HEK293 (cell line): Measurements from ENCODE around the gene FDCSP.

Experiments used
- AEBP2 ChIP-seq: fragments of 450-650 bp; formaldehyde crosslinking; IDR thresholded peaks from 2 replicates; pipeline ENCODE4 v1.5.1; 2016; ENCODE audit warnings: missing biosample characterization, missing genetic modification characterization, borderline replicate concordance
- CTCF ChIP-seq: fragments of 450-650 bp; formaldehyde crosslinking; IDR thresholded peaks from 2 replicates; pipeline ENCODE4 v1.5.1; 2016; ENCODE audit warnings: missing biosample characterization, missing genetic modification characterization
- FEZF1 ChIP-seq: fragments of 450-650 bp; formaldehyde crosslinking; IDR thresholded peaks from 2 replicates; pipeline ENCODE4 v1.5.1; 2016; ENCODE audit warnings: missing biosample characterization, missing genetic modification characterization
- HOXA7 ChIP-seq: sonication (generic); formaldehyde crosslinking; IDR thresholded peaks from 2 replicates; pipeline ENCODE4 v1.8.1; 2022; ENCODE audit warnings: missing genetic modification reagents, borderline replicate concordance
- KLF1 ChIP-seq: fragments of 450-650 bp; formaldehyde crosslinking; IDR thresholded peaks from 2 replicates; pipeline ENCODE4 v1.5.1; 2016; ENCODE audit warnings: missing biosample characterization, missing genetic modification characterization
- KLF16 ChIP-seq: fragments of 450-650 bp; formaldehyde crosslinking; IDR thresholded peaks from 2 replicates; pipeline ENCODE4 v1.5.1; 2017; ENCODE audit warnings: missing biosample characterization, missing genetic modification characterization
- TCF7L2 ChIP-seq: IDR thresholded peaks from 2 replicates; pipeline ENCODE4 v1.6.1; 2011; ENCODE audit warnings: low read depth, mild to moderate bottlenecking, inconsistent platforms, low read length, moderate library complexity, borderline replicate concordance
- ZBTB49 ChIP-seq: fragments of 450-650 bp; formaldehyde crosslinking; IDR thresholded peaks from 2 replicates; pipeline ENCODE4 v1.5.1; 2016; ENCODE audit warnings: missing biosample characterization, missing genetic modification characterization, low read depth
- ZNF114 ChIP-seq: fragments of 450-650 bp; formaldehyde crosslinking; IDR thresholded peaks from 2 replicates; pipeline ENCODE4 v1.5.0; 2017; ENCODE audit warnings: missing biosample characterization, missing genetic modification characterization
- ZNF362 ChIP-seq: fragments of 450-650 bp; formaldehyde crosslinking; IDR thresholded peaks from 2 replicates; pipeline ENCODE4 v1.5.1; 2016; ENCODE audit warnings: missing biosample characterization, missing genetic modification characterization

GRCh38 chr4:70195425-70195824 lies 30.5 kb upstream of the FDCSP start, which contains the start of gene ODAM:
- TF ChIP-seq KLF1 (tag by site-specific recombination), result no peak
- TF ChIP-seq HOXA7 (CRISPR knock-in tag), result no peak
- TF ChIP-seq ZNF362, result no peak
- no peak for TF ChIP-seq AEBP2
- no peak for TF ChIP-seq ZNF114 (tag by site-specific recombination)
- no peak for TF ChIP-seq KLF16 (tag by site-specific recombination)
- no peak for TF ChIP-seq FEZF1 (tag by site-specific recombination)
- no peak for TF ChIP-seq CTCF (tag by site-specific recombination)
- TF ChIP-seq TCF7L2, result no peak
- TF ChIP-seq ZBTB49 (tag by site-specific recombination), result no peak
